ENCODE results near the gene SMPD4. TPM values are rescaled to one million over a fixed set of nuclear protein-coding genes. Genes with fewer than 3 reads are reported as not detected.
"Not testable (repeated sequence)": the region's sequence is repeated elsewhere in the genome, so short reads cannot be mapped to it uniquely, and the experiment has no call there.

SMPD4 gene
- total and polyA plus RNA-seq, 9 donors = 24.7 to 53.2 (median 39.3) TPM

DNA sequence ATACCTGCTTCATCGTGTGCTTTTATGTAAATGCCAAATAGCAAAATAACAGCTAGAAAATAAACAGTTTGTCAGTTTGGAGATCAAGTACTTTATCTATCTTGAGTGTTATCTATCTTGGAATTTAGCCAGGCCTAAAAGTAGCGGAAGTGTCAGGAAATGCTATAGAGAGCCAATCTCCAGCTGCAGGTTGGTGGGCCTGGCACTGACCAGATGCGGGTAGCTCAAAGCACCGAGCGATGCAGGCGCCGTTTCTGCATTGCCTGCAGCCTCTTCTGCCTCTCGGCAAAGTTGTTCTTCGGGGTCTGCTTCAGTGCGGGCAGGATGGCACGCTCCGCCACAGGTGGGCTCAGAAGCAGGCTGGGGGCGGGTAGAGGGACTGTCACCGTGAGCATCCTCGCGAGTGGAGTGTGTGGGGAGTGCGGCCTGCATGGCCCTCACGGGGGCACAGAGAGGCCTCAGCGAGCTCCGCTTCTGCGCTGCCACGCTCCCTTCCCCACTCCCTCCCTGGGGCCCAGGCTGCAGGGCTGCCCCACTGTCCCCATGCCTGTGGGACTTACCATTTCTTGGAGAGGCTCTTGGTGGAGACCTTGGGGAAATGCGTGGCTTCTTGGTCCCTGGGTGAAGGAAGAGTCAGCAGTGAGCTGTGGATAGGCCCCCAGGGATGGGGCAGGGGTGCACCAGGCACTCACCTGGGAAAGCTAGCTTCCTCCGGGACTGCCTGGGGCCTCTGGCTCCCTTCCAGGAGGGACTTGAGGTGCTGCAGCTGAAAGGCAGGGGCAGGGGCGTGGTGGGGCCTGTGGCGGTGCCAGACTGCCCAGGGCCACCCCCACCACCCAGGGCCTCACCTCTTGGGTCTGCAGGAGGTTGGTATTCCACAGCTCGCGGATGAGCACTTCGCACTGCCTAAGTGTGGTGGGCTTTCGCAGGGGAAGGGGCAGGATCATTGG, 41.8 kb downstream of the SMPD4 start:
- H3K4me3 ChIP-seq; H3K9me3 ChIP-seq; H3K36me3 ChIP-seq; H3K27me3 ChIP-seq; intact Hi-C loops (cut with DNase I); H3K4me1 ChIP-seq (ENCODE audit: insufficient read depth); H3K27ac ChIP-seq: not testable (repeated sequence)
- WGBS, 3 donors = 87 to 90% (median 88%) methylated on average over 25 to 29 of the region's 30 CpGs
- DNase-seq = peak in 1 of 5 donors; percentile 16

DNA sequence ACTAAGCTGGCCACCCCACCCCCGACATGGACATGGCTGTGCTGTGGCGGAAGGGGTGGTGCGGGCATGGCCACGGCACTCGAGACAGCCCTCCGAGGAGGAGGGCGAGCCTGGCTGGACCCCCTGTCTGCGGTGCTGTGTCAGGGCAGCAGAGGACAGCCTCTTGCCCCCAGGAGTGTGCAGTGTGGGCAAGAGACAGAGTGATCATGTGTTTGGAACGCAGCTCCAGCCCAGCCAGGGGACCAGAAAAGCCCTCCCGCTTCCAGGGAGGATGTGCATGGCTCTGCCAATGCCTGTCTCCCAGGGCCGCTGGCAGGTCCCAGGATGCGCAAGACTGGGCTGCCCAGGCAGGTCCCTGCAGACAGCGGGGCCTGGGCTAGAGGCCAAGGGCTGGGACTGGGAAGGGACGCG, 42.6 kb downstream of the SMPD4 start:
- H3K4me3 ChIP-seq; H3K27ac ChIP-seq; H3K9me3 ChIP-seq; H3K27me3 ChIP-seq; H3K36me3 ChIP-seq; intact Hi-C loops (cut with DNase I); H3K4me1 ChIP-seq (ENCODE audit: insufficient read depth): not testable (repeated sequence)
- DNase-seq = peak in 1 of 5 donors; percentile 11
- 82 to 89% (median 84%) methylated on average over 14 to 15 of the region's 15 CpGs for WGBS, 3 donors

DNA sequence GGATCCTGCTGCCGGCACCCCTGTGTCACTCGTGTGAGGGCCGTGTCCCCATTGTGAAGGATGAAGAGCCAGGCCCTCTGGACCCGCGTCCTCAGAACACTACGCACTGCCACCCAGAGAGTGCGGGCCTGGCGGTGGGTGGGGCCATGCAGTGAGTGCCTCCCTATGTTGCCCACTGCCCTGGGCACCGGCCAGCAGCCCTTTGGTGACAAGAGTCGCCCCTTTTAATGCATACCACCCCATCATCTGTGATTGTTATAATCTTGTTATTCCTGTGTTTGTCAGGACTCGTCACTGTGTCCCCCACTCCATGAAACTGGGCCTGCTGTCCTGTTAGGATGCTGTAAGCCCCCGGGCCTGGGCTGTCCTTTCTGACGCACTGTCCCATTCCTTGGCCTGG, 43.1 kb downstream of the SMPD4 start:
- H3K4me3 ChIP-seq; intact Hi-C loops (cut with DNase I); H3K36me3 ChIP-seq; H3K27ac ChIP-seq; H3K4me1 ChIP-seq (ENCODE audit: insufficient read depth); H3K9me3 ChIP-seq; H3K27me3 ChIP-seq: not testable (repeated sequence)
- WGBS, 3 donors = 73 to 89% (median 89%) methylated on average over 4 to 10 of the region's 13 CpGs
- peak in 1 of 5 donors; percentile 13 for DNase-seq

DNA sequence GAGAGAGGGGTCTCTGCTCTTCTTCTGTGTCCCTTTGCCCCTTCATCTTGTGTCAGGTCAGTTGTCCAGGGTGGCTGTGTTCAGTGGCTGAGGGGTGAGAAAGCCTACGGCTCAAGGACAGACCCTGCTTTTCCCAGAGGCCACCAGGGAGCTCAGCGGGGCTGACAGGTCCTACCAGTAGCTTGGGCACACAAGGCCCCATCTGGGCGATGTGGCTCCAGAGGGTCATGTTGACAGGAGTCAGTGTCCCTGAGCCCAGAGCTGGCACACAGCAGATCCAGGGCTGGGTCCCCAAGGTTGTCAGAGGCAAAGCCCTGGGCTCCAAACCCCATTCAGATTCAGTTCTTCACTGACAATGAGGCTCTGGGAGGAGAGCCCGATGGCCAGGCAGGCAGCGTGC, 44.3 kb downstream of the SMPD4 start:
- DNase-seq; H3K27me3 ChIP-seq; H3K4me1 ChIP-seq (ENCODE audit: insufficient read depth); H3K36me3 ChIP-seq; H3K27ac ChIP-seq; H3K9me3 ChIP-seq; H3K4me3 ChIP-seq; intact Hi-C loops (cut with DNase I): not testable (repeated sequence)
- 59 to 87% (median 61%) methylated on average over 3 to 4 of the region's 5 CpGs for WGBS, 3 donors

DNA sequence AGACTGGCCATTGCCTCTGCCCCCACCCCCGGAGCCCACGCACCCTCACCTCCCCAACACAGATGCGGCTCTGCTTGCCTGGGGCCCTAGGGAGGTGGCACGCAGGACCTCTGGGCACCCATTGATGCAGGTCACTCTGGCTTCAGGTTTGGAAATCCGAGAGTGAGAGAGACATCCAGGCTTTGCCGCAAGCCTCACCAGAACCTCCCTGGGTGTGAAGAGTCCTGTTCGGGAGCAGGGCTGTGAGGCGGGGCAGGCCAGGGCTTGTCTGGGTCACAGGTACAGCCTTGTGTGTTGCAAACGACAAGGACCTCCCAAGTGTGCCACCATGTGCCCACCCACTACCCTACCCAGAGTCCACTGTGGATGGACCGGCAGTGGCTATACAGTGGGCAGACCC, 44.9 kb downstream of the SMPD4 start:
- DNase-seq; H3K36me3 ChIP-seq; H3K27ac ChIP-seq; H3K27me3 ChIP-seq; H3K4me1 ChIP-seq (ENCODE audit: insufficient read depth); intact Hi-C loops (cut with DNase I); H3K9me3 ChIP-seq; H3K4me3 ChIP-seq: not testable (repeated sequence)
- 92 to 93% (median 92%) methylated on average over 7 to 9 of the region's 10 CpGs for WGBS, 3 donors

DNA sequence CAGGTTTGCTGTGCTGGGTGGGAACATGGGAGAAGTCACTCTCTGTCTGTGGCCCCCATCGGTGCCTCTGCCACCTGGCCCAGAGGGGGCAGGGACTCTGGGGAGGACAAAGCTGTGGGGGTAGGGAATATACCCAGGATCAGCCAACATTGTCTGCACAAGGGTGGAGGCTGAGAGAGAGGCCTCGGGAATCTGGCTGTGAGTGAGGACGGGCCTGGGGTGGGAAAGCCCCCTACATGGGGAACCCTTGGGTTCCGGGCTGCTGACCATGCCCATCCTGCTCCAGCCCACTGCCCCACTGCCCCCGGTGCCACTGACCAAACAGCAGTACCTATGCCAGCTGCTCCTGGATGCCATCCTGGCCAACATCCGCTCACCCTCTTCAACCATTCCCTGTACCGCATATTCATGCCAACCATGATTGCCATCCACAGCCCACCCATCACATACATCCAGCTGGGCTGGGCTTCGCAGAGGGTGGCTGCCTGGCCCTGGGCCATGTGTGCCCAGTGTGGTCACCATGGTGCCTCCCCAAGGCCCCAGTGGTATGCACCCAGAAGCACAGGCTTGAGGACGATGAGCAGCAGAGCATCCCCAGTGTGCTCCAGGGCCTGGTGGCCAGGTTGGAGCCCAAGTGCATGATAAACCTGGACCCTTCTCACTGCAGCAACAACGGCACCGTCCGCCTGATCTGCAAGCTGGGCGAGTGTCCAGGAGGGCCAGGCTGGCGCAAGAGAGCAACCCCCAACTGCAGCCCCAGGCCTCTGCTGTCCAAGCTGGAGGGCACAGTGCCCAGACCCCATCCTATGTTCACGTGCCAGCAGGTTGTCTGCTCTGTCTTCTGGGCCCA, 45.5 kb downstream of the SMPD4 start:
- Histone ChIP-seq H3K27me3 (no peaks in the 10 kb centered on the region), H3K9me3 (no peaks in the 10 kb centered on the region), H3K4me3 (no peak overlapping the region), H3K4me1 (ENCODE audit: insufficient read depth) (no peaks in the 10 kb centered on the region), H3K27ac (no peak overlapping the region), H3K36me3 (no peaks in the 10 kb centered on the region)
- DNase-seq = peak in 1 of 5 donors; percentile 21
- TF ChIP-seq POLR2A (IDR thresholded peaks at IDR 0.05) (no peak), EP300 (IDR thresholded peaks at IDR 0.05) (no peak)
- TF ChIP-seq, protein P1, sequence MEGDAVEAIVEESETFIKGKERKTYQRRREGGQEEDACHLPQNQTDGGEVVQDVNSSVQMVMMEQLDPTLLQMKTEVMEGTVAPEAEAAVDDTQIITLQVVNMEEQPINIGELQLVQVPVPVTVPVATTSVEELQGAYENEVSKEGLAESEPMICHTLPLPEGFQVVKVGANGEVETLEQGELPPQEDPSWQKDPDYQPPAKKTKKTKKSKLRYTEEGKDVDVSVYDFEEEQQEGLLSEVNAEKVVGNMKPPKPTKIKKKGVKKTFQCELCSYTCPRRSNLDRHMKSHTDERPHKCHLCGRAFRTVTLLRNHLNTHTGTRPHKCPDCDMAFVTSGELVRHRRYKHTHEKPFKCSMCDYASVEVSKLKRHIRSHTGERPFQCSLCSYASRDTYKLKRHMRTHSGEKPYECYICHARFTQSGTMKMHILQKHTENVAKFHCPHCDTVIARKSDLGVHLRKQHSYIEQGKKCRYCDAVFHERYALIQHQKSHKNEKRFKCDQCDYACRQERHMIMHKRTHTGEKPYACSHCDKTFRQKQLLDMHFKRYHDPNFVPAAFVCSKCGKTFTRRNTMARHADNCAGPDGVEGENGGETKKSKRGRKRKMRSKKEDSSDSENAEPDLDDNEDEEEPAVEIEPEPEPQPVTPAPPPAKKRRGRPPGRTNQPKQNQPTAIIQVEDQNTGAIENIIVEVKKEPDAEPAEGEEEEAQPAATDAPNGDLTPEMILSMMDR (IDR thresholded peaks at IDR 0.05) = no peak
- 90 to 92% (median 90%) methylated on average over 14 to 15 of the region's 15 CpGs for WGBS, 3 donors
- intact Hi-C loops (cut with DNase I) = no loop called here

DNA sequence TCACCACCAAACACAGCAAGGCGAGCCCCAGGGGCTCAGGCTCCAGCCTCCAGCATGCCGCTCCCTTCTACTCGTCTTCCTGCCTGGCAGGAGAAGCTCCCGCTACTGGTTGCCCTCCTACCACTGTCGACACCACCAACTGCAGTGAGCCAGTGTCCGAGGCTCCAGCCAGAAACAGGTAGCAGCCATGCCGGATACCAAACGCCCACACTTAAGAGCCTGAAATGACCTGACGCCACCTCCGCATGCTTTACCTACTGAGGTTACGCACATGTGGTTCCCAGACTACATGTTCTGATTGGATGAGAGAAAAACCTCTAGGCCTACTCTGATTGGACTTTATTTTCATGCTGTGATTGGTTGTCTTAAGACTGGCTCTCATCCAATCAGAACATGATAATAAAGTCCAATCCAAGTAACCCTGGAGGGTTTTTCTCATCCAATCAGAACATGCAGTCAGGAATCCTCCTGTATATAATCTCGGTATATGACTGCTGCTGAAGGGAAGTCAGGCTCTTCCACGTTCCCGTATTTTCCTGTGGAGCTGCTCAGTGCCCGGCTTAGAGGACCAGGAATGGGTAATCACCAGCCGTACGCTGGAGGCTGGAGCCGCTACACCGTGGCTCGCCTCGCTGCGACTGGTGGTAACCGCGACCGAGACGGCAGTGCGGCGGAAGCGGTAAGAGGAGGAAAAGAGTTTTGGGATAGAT, 52.1 kb downstream of the SMPD4 start, which contains the start of gene POTEF:
Gene POTEF, minus strand, starts transcription at position 103 of the 710 bp plus-strand sequence. CDS start 8,707 bp downstream, outside the sequence.
- H3K27ac ChIP-seq; DNase-seq; intact Hi-C loops (cut with DNase I); H3K27me3 ChIP-seq; H3K4me3 ChIP-seq; H3K36me3 ChIP-seq; H3K9me3 ChIP-seq; H3K4me1 ChIP-seq (ENCODE audit: insufficient read depth): not testable (repeated sequence)
- 85 to 92% (median 92%) methylated on average over 18 to 21 of the region's 29 CpGs for WGBS, 3 donors

DNA sequence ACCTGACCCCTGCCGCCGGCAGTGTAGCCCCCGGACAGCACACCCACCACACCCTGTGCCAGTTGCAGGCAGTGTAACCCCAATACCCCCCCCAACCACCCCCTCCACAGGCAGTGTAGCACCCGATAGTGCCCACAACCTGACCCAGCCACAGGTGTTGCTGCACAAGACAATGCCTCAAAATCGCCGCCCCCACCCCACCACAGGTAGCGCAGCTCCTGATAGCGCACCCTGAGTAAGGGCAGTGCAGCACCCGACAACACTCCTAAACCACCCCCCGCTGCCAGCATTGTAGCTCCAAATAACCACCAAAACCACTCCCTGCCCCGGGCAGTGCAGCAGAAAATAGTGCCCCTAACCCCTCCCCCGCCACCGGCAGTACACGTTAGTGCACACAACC, 52.9 kb downstream of the SMPD4 start:
- not testable (repeated sequence) for DNase-seq, H3K27me3 ChIP-seq
- WGBS, 3 donors = 86 to 92% (median 90%) methylated on average over 7 to 14 of the region's 14 CpGs

DNA sequence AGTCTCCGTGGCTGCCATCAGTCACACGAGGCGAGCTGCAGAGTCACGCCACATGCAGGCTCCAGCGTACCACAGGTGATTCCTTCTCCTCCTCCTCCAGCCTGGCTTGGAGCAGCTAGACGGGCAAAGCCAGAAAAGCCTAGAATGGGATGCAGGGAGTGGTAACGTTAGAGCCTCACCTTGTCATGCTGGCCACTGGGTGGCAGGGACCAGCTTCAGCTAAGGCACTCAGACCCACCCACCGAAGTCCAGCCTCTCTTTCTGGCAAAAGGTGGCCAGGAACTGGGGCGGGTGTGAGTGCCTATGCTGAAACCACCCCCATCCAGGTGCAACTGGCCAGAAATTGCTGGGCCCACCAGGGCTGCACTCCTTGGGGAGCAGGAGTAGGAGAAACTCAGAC, 53.7 kb downstream of the SMPD4 start:
- H3K4me3 ChIP-seq; H3K4me1 ChIP-seq (ENCODE audit: insufficient read depth); H3K27me3 ChIP-seq; H3K36me3 ChIP-seq; intact Hi-C loops (cut with DNase I); H3K9me3 ChIP-seq; H3K27ac ChIP-seq; DNase-seq: not testable (repeated sequence)
- WGBS, 3 donors = 60 to 80% (median 74%) methylated on average over 1 to 3 of the region's 9 CpGs

More for the DNA sequence above, 52.9 kb downstream of the SMPD4 start:
- H3K27ac ChIP-seq; H3K36me3 ChIP-seq; H3K9me3 ChIP-seq; intact Hi-C loops (cut with DNase I); H3K4me3 ChIP-seq; H3K4me1 ChIP-seq (ENCODE audit: insufficient read depth): not testable (repeated sequence)

DNA sequence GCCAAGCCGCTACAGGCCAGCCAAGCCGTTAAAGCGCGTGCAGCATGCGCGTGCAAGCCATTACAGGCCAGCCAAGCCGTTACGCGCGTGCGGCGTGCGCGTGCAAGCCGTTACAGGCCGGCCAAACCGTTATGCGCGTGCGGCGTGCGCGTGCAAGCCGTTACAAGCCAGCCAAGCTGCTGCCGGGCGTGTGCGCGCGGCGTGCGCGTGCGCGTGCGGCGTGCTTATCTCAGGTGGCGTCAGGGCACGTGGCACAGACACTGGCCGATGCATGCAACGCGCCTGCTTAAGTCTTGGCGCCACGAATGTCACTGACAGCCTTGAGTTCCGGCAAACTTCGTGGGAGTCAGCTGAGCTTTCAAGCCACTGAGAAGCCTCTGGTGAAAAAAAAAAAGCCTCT, 60.5 kb downstream of the SMPD4 start:
- intact Hi-C loops (cut with DNase I); H3K4me1 ChIP-seq (ENCODE audit: insufficient read depth); H3K4me3 ChIP-seq; DNase-seq; H3K27ac ChIP-seq; H3K27me3 ChIP-seq; H3K36me3 ChIP-seq; H3K9me3 ChIP-seq: not testable (repeated sequence)
- 92 to 93% (median 92%) methylated on average over 21 to 41 of the region's 45 CpGs for WGBS, 3 donors
